RKO (cell line): ENCODE measurements around the gene SH2D3C.

ENCODE experiments used
- DNase-seq: peaks from one replicate; pipeline ENCODE4 v3.0.0-alpha.2; 2016; ENCODE audit warnings: low spot score

The SH2D3C gene

GRCh38 chr9:127808347-127809001 lies 30.0 kb upstream of the SH2D3C start:
- no peak for DNase-seq

GRCh38 chr9:127806871-127807270 lies 28.4 kb upstream of the SH2D3C start:
- DNase-seq = no peak

GRCh38 chr9:127805620-127806019 lies 27.2 kb upstream of the SH2D3C start:
- peak; percentile 50 for DNase-seq

GRCh38 chr9:127803507-127804352 lies 25.3 kb upstream of the SH2D3C start:
- peak; percentile 82 for DNase-seq

- DNase-seq = peak; percentile 95
Observed at GRCh38 chr9:127802576-127803443, 24.3 kb upstream of the SH2D3C start, which contains the start of gene FPGS. FPGS (plus strand) TSS chr9:127802882; CDS start chr9:127802925, 43 bp downstream.

GRCh38 chr9:127801955-127802575 lies 23.6 kb upstream of the SH2D3C start:
- no peak for DNase-seq

- DNase-seq = no peak
Observed at GRCh38 chr9:127796852-127797370, 18.4 kb upstream of the SH2D3C start.

- peak; percentile 40 for DNase-seq
Observed at GRCh38 chr9:127796225-127796813, 17.9 kb upstream of the SH2D3C start.

- DNase-seq = no peak
Observed at GRCh38 chr9:127794001-127794791, 15.7 kb upstream of the SH2D3C start.

GRCh38 chr9:127793093-127793708 lies 14.7 kb upstream of the SH2D3C start:
- DNase-seq = no peak

- DNase-seq = no peak
Observed at GRCh38 chr9:127792417-127793031, 14.1 kb upstream of the SH2D3C start.

- peak; percentile 50 for DNase-seq
Observed at GRCh38 chr9:127791085-127791484, 12.6 kb upstream of the SH2D3C start.

GRCh38 chr9:127790094-127790855 lies 11.8 kb upstream of the SH2D3C start:
- DNase-seq = no peak

- DNase-seq = no peak
Observed at GRCh38 chr9:127789179-127789578, 10.7 kb upstream of the SH2D3C start.

- DNase-seq = no peak
Observed at GRCh38 chr9:127788337-127789011, 10.0 kb upstream of the SH2D3C start.

- peak; percentile 53 for DNase-seq
Observed at GRCh38 chr9:127786773-127787104, 8.3 kb upstream of the SH2D3C start.

GRCh38 chr9:127785933-127786772 lies 7.7 kb upstream of the SH2D3C start, which contains the start of gene CDK9:
CDK9 (plus strand) TSS chr9:127786034; CDS start chr9:127786149, 115 bp downstream.
- peak; percentile 97 for DNase-seq
